Neuronal stem cell (in vitro differentiated cells): ENCODE measurements around the gene MAOB.
"Not testable (repeated sequence)": the region's sequence is repeated elsewhere in the genome, so short reads cannot be mapped to it uniquely, and the experiment has no call there.

Experiments used
- DNase-seq: peaks from one replicate; pipeline ENCODE4 v3.0.0-alpha.2; 2013; ENCODE audit warnings: low spot score
- H2AFZ ChIP-seq: one replicate; pipeline ENCODE4 v1.6.1; 2013; ENCODE audit warnings: mild to moderate bottlenecking, low read length, inconsistent platforms
- H2AK5ac ChIP-seq: 2 replicates; pipeline ENCODE4 v1.6.1; 2013; ENCODE audit warnings: low read depth, mild to moderate bottlenecking, inconsistent platforms, low read length, moderate library complexity, mixed read lengths
- H2BK120ac ChIP-seq: 2 replicates; pipeline ENCODE4 v1.6.1; 2013; ENCODE audit warnings: low read depth, mild to moderate bottlenecking, inconsistent platforms, low read length, moderate library complexity, mixed read lengths
- H2BK12ac ChIP-seq: one replicate; pipeline ENCODE4 v1.6.1; 2013; ENCODE audit warnings: low read length, inconsistent platforms
- H2BK15ac ChIP-seq: 2 replicates; pipeline ENCODE4 v1.6.1; 2013; ENCODE audit warnings: mild to moderate bottlenecking, low read length, inconsistent platforms, mixed read lengths
- H2BK5ac ChIP-seq: one replicate; pipeline ENCODE4 v1.6.1; 2013; ENCODE audit warnings: inconsistent platforms, mild to moderate bottlenecking, low read length, moderate library complexity
- H3K14ac ChIP-seq: one replicate; pipeline ENCODE4 v1.6.1; 2013; ENCODE audit warnings: low read length, inconsistent platforms
- H3K18ac ChIP-seq: 2 replicates; pipeline ENCODE4 v1.6.1; 2013; ENCODE audit warnings: low read length, inconsistent platforms
- H3K23ac ChIP-seq: 2 replicates; pipeline ENCODE4 v1.6.1; 2013; ENCODE audit warnings: low read depth, mild to moderate bottlenecking, mixed read lengths, low read length, inconsistent platforms; ENCODE audit not compliant: poor library complexity
- H3K27ac ChIP-seq: replicated peaks from 3 replicates; pipeline ENCODE4 v1.5.1; 2013; ENCODE audit warnings: low read length, inconsistent platforms
- H3K27me3 ChIP-seq, 3 experiments: 2 replicates each; pipeline ENCODE4 v1.6.1; 2013; ENCODE audit warnings: low read length in 3 of 3, mild to moderate bottlenecking in 2 of 3, inconsistent platforms in 1 of 3, low read depth in 1 of 3, mixed read lengths in 1 of 3, moderate library complexity in 1 of 3; ENCODE audit not compliant: control insufficient read depth in 3 of 3, insufficient read depth in 3 of 3
- H3K36me3 ChIP-seq, 2 donors: replicated peaks in 1 of 2; 2 replicates each; pipeline ENCODE4 v1.6.1; 2013; ENCODE audit warnings: low read length in 2 of 2; ENCODE audit not compliant: control insufficient read depth in 2 of 2, insufficient read depth in 2 of 2
- H3K4ac ChIP-seq: 2 replicates; pipeline ENCODE4 v1.6.1; 2013; ENCODE audit warnings: inconsistent platforms, mild to moderate bottlenecking, low read length, moderate library complexity
- H3K4me1 ChIP-seq, 2 donors: 1 replicate in 1 of 2; 2 replicates in 1 of 2; pipeline ENCODE4 v1.6.1; 2013; ENCODE audit warnings: low read length in 2 of 2, low read depth in 1 of 2; ENCODE audit not compliant: control insufficient read depth in 2 of 2, insufficient read depth in 1 of 2
- H3K4me2 ChIP-seq: one replicate; pipeline ENCODE4 v1.6.1; 2013; ENCODE audit warnings: mild to moderate bottlenecking, low read length, inconsistent platforms; ENCODE audit not compliant: insufficient read depth, poor library complexity, severe bottlenecking
- H3K4me3 ChIP-seq, 2 donors: 2 replicates each; pipeline ENCODE4 v1.5.1; 2013; ENCODE audit warnings: low read length in 2 of 2, mild to moderate bottlenecking in 2 of 2, inconsistent platforms in 1 of 2, moderate library complexity in 1 of 2
- H3K79me1 ChIP-seq: one replicate; pipeline ENCODE4 v1.6.1; 2013; ENCODE audit warnings: low read depth, mild to moderate bottlenecking, inconsistent platforms, low read length, moderate library complexity
- H3K9ac ChIP-seq: one replicate; pipeline ENCODE4 v1.6.1; 2013; ENCODE audit warnings: mild to moderate bottlenecking, low read depth, low read length, inconsistent platforms; ENCODE audit not compliant: poor library complexity
- H3K9me3 ChIP-seq, 2 donors: replicated peaks in 1 of 2; 2 replicates each; pipeline versions ENCODE3 to v1.6.1; 2013; ENCODE audit warnings: low read length in 2 of 2, mild to moderate bottlenecking in 2 of 2, inconsistent platforms in 1 of 2, low read depth in 1 of 2, mixed read lengths in 1 of 2, moderate library complexity in 1 of 2; ENCODE audit not compliant: control insufficient read depth in 2 of 2, insufficient read depth in 1 of 2
- H4K8ac ChIP-seq: one replicate; pipeline ENCODE4 v1.6.1; 2013; ENCODE audit warnings: low read depth, mild to moderate bottlenecking, inconsistent platforms, low read length, moderate library complexity
- H4K91ac ChIP-seq: one replicate; pipeline ENCODE4 v1.6.1; 2013; ENCODE audit warnings: low read length, low read depth, mild to moderate bottlenecking, inconsistent platforms; ENCODE audit not compliant: poor library complexity
- WGBS, 2 donors: extraction: QIAGEN DNeasy Blood & Tissue Kit; methylation state at CpG; one replicate each; pipeline ENCODE4 v1.1.7; 2013; ENCODE audit warnings: missing lambda C conversion rate in 2 of 2, mixed read lengths in 1 of 2; ENCODE audit not compliant: insufficient read length in 2 of 2, insufficient replicate concordance in 1 of 2; ENCODE audit errors: extremely low coverage in 2 of 2; 5-methylcytosine and 5-hydroxymethylcytosine counted together

Gene MAOB

GRCh38 chrX:43728966-43729365 is 153.3 kb downstream of the MAOB start:
- Histone ChIP-seq H3K4me3 (no peak overlapping the region), H3K9ac (no peak overlapping the region), H2BK120ac (no peak overlapping the region), H3K14ac (no peak overlapping the region), H3K9me3 (no peaks in the 10 kb centered on the region), H3K4me2 (no peak overlapping the region), H3K18ac (no peak overlapping the region), H3K4ac (no peak overlapping the region), H2BK12ac (no peak overlapping the region), H2AK5ac (no peak overlapping the region), H4K91ac (no peak overlapping the region), H3K23ac (no peak overlapping the region), H2BK15ac (no peak overlapping the region), H3K27me3 (no peaks in the 10 kb centered on the region), H3K4me1 (no peaks in the 10 kb centered on the region), H3K36me3 (no peaks in the 10 kb centered on the region), H3K27ac (no peak overlapping the region), H2AFZ (no peak overlapping the region), H2BK5ac (no peak overlapping the region), H4K8ac (no peak overlapping the region), H3K79me1 (no peaks in the 10 kb centered on the region)
- WGBS, 2 donors = no CpG with 5 or more reads among the region's 1 CpG
- no peak for DNase-seq

GRCh38 chrX:43728002-43728401 is 154.2 kb downstream of the MAOB start:
- no peak overlapping the region for H3K4me3 ChIP-seq
- H4K91ac ChIP-seq = no peak overlapping the region
- no peak for DNase-seq
- no peak overlapping the region for H3K23ac ChIP-seq
- no peak overlapping the region for H4K8ac ChIP-seq
- H2BK15ac ChIP-seq = no peak overlapping the region
- no peak overlapping the region for H3K14ac ChIP-seq
- H3K27me3 ChIP-seq = no peaks in the 10 kb centered on the region
- no peaks in the 10 kb centered on the region for H3K79me1 ChIP-seq
- H2AFZ ChIP-seq = no peak overlapping the region
- WGBS, 2 donors = no CpG with 5 or more reads among the region's 5 CpGs
- H2AK5ac ChIP-seq = no peak overlapping the region
- no peak overlapping the region for H3K4ac ChIP-seq
- no peak overlapping the region for H3K4me2 ChIP-seq
- no peak overlapping the region for H2BK120ac ChIP-seq
- no peak overlapping the region for H3K18ac ChIP-seq
- H3K4me1 ChIP-seq = no peaks in the 10 kb centered on the region
- H2BK5ac ChIP-seq = no peak overlapping the region
- H3K27ac ChIP-seq = no peak overlapping the region
- no peak overlapping the region for H2BK12ac ChIP-seq
- H3K9ac ChIP-seq = no peak overlapping the region
- no peaks in the 10 kb centered on the region for H3K36me3 ChIP-seq
- no peaks in the 10 kb centered on the region for H3K9me3 ChIP-seq

GRCh38 chrX:43727254-43727653 is 155.0 kb downstream of the MAOB start:
- H4K8ac ChIP-seq, H2BK15ac ChIP-seq, H3K4me2 ChIP-seq, H2AK5ac ChIP-seq, H3K14ac ChIP-seq, H2BK12ac ChIP-seq, H2BK5ac ChIP-seq, H3K4ac ChIP-seq, H3K79me1 ChIP-seq, H3K23ac ChIP-seq, H3K27ac ChIP-seq, H3K9me3 ChIP-seq, H2BK120ac ChIP-seq, H3K4me3 ChIP-seq, H3K27me3 ChIP-seq, DNase-seq, H3K36me3 ChIP-seq, H4K91ac ChIP-seq, H2AFZ ChIP-seq, H3K4me1 ChIP-seq, H3K18ac ChIP-seq, H3K9ac ChIP-seq: not testable (repeated sequence)
- no CpG with 5 or more reads among the region's 6 CpGs for WGBS, 2 donors

GRCh38 chrX:43725227-43725626 is 157.0 kb downstream of the MAOB start:
- not testable (repeated sequence) for H3K79me1 ChIP-seq, H2BK120ac ChIP-seq, H3K4me3 ChIP-seq, H2BK12ac ChIP-seq, DNase-seq, H4K8ac ChIP-seq, H3K27ac ChIP-seq, H3K9me3 ChIP-seq, H2AK5ac ChIP-seq, H3K14ac ChIP-seq, H3K18ac ChIP-seq, H2BK15ac ChIP-seq, H3K4me1 ChIP-seq, H3K9ac ChIP-seq, H4K91ac ChIP-seq, H3K36me3 ChIP-seq, H2AFZ ChIP-seq, H3K4me2 ChIP-seq, H2BK5ac ChIP-seq, H3K4ac ChIP-seq, H3K23ac ChIP-seq, H3K27me3 ChIP-seq
- no CpG with 5 or more reads among the region's 5 CpGs for WGBS, 2 donors
